DOHH2 (cell line): Measurements from ENCODE around the gene COIL.

Experiments used
- EZH2phosphoT487 ChIP-seq: fragments of 200-600 bp; sonication (generic); IDR thresholded peaks from 2 replicates; pipeline ENCODE4 v1.6.1; 2017; ENCODE audit warnings: borderline replicate concordance, mild to moderate bottlenecking, antibody characterized with exemption, low read length, moderate library complexity, mixed read lengths
- TF ChIP-seq, protein P1 (sequence below): fragments of 200-600 bp; sonication (generic); IDR thresholded peaks from one replicate; pipeline ENCODE4 v1.5.1; 2014; ENCODE audit warnings: antibody characterized with exemption, mild to moderate bottlenecking, low read depth, low read length; ENCODE audit not compliant: poor library complexity, severe bottlenecking

DNA sequence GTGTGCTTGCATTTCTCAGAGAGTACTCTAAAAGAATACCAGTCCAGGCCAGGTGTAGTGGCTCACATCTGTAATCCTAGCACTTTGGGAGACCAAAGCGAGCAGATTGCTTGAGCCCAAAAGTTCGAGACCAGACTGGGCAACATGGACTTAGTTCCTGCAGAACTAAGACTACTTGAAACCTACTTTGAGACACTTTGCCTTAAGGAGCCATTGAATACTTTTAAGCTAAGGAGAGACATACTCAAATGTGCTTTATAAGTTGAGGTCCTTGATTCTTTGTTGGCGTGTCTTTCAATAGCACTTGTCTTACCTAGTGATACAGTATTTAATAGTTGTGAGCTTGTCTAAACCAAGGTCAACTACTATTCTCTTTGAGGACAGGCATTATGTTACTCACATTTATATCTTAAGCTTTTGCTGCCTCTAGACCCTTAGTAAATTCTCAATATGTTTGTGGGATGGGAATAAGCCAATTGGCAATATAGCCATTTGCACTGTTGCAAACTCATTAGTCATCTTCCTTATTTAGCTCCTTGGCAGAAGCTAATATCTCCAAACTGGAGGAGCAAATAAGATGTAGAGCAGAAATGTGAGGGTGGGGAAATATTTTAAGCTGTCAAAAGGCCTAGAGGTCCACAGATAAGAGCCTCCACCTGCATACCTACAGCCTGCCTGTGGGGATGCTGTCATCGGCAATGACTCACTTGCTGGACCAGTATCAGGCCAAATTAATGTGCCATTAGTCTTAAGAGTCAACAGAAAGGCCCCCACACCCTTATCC, 33.4 kb upstream of the COIL start:
- TF ChIP-seq, protein P1, sequence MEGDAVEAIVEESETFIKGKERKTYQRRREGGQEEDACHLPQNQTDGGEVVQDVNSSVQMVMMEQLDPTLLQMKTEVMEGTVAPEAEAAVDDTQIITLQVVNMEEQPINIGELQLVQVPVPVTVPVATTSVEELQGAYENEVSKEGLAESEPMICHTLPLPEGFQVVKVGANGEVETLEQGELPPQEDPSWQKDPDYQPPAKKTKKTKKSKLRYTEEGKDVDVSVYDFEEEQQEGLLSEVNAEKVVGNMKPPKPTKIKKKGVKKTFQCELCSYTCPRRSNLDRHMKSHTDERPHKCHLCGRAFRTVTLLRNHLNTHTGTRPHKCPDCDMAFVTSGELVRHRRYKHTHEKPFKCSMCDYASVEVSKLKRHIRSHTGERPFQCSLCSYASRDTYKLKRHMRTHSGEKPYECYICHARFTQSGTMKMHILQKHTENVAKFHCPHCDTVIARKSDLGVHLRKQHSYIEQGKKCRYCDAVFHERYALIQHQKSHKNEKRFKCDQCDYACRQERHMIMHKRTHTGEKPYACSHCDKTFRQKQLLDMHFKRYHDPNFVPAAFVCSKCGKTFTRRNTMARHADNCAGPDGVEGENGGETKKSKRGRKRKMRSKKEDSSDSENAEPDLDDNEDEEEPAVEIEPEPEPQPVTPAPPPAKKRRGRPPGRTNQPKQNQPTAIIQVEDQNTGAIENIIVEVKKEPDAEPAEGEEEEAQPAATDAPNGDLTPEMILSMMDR = no peak
- no peak for TF ChIP-seq EZH2phosphoT487
